Large intestine (tissue), 3 donors: ENCODE results near the gene GBP2. TPM values are rescaled to one million over a fixed set of nuclear protein-coding genes. Genes with fewer than 3 reads are reported as not detected.
"Not testable (repeated sequence)": the region's sequence is repeated elsewhere in the genome, so short reads cannot be mapped to it uniquely, and the experiment has no call there.

Experiments used
- DNase-seq, 2 donors: peaks; one replicate each; pipeline versions ENCODE4 v3.0.0 to v3.0.0-alpha.2; 2013
- H3K27ac ChIP-seq: one replicate; pipeline ENCODE4 v1.5.1; 2013; ENCODE audit warnings: low read length
- H3K27me3 ChIP-seq: 2 replicates; pipeline ENCODE4 v1.6.1; 2013; ENCODE audit warnings: low read length; ENCODE audit not compliant: control insufficient read depth, insufficient read depth
- H3K36me3 ChIP-seq: 2 replicates; pipeline ENCODE4 v1.6.1; 2013; ENCODE audit warnings: low read length; ENCODE audit not compliant: control insufficient read depth, insufficient read depth
- H3K4me1 ChIP-seq: one replicate; pipeline ENCODE4 v1.6.1; 2013; ENCODE audit warnings: low read length; ENCODE audit not compliant: control insufficient read depth, insufficient read depth
- H3K4me3 ChIP-seq: one replicate; pipeline ENCODE4 v1.5.1; 2013; ENCODE audit warnings: low read length
- H3K9me3 ChIP-seq: one replicate; pipeline ENCODE4 v1.6.1; 2013; ENCODE audit warnings: mild to moderate bottlenecking, low read depth, low read length, moderate library complexity; ENCODE audit not compliant: control insufficient read depth
- WGBS: methylation state at CpG from one replicate; pipeline ENCODE4 v1.1.5; 2013; ENCODE audit warnings: low lambda C conversion rate; ENCODE audit not compliant: insufficient coverage; 5-methylcytosine and 5-hydroxymethylcytosine counted together
- polyA plus RNA-seq: library from polyadenylated mRNA; unstranded; fragments of 120-200 nt; gene quantifications from one replicate; pipeline ENCODE4 v1.2.1, GENCODE V29; 2013

The GBP2 gene
- polyA plus RNA-seq, 1 donor = 56.9 TPM

DNA sequence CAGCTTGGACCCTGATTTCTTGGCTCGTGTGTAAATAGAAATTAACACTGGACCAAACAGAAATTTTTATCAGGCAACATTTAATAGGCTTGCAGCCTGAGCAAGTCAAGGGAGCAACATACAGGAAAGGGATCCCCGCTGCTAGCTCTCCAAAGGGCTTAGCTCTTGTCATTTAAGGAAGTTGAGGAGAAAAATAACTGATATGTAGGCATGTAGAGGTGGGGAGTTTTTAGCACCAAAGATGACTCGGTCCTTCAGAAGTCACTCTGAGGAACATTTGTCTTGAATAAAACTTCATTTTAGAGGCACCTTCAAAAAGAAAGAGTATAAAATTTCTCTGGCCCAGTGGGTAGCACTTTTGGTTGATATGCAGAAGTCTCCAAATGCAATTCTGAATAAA, 27.1 kb downstream of the GBP2 start:
- 100% methylated on average over 1 of the region's 3 CpGs for WGBS
- Histone ChIP-seq H3K27me3 (no peaks in the 10 kb centered on the region), H3K4me1 (no peaks in the 10 kb centered on the region), H3K27ac (no peak overlapping the region), H3K9me3 (no peaks in the 10 kb centered on the region), H3K36me3 (no peaks in the 10 kb centered on the region), H3K4me3 (no peak overlapping the region)
- no peak for DNase-seq

DNA sequence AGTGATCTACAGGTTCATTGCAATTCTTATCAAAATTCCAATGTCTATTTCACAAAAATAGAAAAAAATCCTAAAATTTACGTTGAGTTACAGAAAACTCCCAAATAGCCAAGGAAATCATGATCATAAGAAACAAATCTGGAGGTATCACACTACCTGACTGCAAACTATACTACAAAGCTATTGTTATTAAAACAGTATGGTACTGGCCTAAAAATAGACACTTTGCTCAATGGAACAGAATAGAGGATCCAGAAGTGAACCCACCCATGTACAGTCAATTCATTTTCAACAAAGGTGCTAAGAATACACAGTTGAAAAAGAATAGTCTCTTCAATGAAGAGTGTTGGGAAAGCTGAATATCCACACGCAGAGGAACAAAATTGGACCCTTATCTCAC, 30.2 kb downstream of the GBP2 start:
- no peaks in the 10 kb centered on the region for H3K36me3 ChIP-seq
- H3K4me1 ChIP-seq = no peaks in the 10 kb centered on the region
- no peaks in the 10 kb centered on the region for H3K27me3 ChIP-seq
- no peaks in the 10 kb centered on the region for H3K9me3 ChIP-seq
- DNase-seq = no peak
- H3K4me3 ChIP-seq = no peak overlapping the region
- H3K27ac ChIP-seq = no peak overlapping the region
- 80% methylated on average over 1 of the region's 2 CpGs for WGBS

DNA sequence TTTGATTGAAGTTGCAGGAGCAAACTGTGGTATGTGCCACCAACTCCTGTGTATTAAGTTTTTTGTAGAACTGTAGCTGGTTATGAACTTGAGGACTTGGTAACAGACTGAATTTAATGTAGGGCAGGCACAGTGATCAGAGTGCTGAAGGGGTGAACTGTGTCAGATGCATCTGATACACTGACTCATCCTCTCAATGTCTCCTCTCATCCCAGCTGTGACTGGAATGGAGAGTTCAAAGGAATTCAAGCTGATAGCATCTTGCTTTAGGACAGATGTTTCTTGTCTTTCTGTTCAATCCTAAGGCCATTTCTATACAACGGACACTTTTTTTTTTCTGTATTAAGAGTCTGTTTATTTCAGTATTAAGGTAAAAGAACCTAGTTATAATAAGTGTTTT, 36.0 kb downstream of the GBP2 start:
- Histone ChIP-seq H3K9me3 (no peaks in the 10 kb centered on the region), H3K36me3 (no peaks in the 10 kb centered on the region), H3K4me1 (no peaks in the 10 kb centered on the region), H3K27ac (no peak overlapping the region), H3K27me3 (no peaks in the 10 kb centered on the region), H3K4me3 (no peak overlapping the region)
- 100% methylated on average over 1 of the region's 1 CpG for WGBS
- no peak for DNase-seq

DNA sequence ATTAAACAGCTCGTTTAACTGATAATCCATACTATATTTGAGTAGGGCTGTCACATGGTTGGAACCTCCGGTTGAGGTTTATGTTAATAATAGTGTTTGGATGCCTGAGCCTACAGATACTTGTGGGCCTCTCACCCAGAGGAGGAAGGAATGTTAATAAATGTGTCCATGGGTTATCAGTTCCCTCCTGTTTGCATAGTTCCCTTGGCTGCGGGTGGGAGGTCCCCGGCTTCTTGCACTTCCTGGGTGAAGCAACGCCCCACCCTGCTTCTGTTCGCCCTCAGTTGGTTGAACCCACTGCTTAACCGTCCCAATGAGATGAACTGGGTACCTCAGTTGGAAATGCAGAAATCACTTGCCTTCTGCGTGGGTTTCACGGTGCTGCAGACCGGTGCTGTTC, 37.3 kb downstream of the GBP2 start:
- no CpG with 5 or more reads among the region's 10 CpGs for WGBS
- Histone ChIP-seq H3K9me3 (no peaks in the 10 kb centered on the region), H3K27ac (no peak overlapping the region), H3K36me3 (no peaks in the 10 kb centered on the region), H3K4me3 (no peak overlapping the region), H3K27me3 (no peaks in the 10 kb centered on the region), H3K4me1 (no peaks in the 10 kb centered on the region)
- DNase-seq = peak; percentile 16 to 51

DNA sequence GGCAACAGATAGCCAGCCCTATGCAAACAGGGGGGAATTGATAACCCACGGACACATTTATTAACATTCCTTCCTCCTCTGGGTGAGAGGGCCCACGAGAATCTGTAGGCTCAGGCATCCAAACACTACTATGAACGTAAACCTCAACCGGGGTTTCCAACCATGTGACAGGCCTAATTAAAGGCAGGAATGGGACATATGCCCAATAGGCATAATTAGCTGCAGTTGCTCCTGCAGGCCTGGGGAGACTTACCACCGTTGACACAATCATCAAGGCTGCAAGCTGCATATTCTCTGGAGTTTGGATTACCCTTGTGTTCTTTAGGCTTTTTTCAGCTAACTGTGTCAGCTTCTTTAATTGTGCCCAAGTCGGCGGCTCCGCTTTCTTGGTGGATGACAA, 38.7 kb downstream of the GBP2 start:
- WGBS = no CpG with 5 or more reads among the region's 8 CpGs
- H3K27me3 ChIP-seq = no peaks in the 10 kb centered on the region
- DNase-seq = no peak
- no peak overlapping the region for H3K4me3 ChIP-seq
- no peak overlapping the region for H3K27ac ChIP-seq
- H3K36me3 ChIP-seq = no peaks in the 10 kb centered on the region
- no peaks in the 10 kb centered on the region for H3K4me1 ChIP-seq
- no peaks in the 10 kb centered on the region for H3K9me3 ChIP-seq

DNA sequence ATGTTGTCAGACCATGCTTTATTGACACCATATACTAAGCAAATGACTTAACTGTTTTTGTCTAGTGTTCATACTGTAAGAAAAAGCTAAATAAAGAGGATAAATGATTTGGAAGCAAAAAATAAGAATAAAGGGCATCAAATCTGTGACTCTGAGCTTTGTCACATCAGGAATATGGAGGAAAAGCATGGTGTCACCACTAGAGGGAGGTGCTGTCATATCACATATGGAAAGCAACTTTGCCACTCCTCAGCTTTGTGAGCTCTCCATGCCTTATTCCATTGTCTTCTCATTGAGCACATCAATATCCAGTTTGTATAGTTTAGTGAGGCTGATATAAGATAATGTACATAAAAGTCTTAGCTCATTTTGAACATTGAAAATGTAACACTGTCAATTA, 40.1 kb downstream of the GBP2 start:
- no peaks in the 10 kb centered on the region for H3K9me3 ChIP-seq
- no peaks in the 10 kb centered on the region for H3K36me3 ChIP-seq
- no peaks in the 10 kb centered on the region for H3K4me1 ChIP-seq
- H3K27me3 ChIP-seq = no peaks in the 10 kb centered on the region
- H3K4me3 ChIP-seq = no peak overlapping the region
- peak in 1 of 2 donors; percentile 19 for DNase-seq
- H3K27ac ChIP-seq = no peak overlapping the region

DNA sequence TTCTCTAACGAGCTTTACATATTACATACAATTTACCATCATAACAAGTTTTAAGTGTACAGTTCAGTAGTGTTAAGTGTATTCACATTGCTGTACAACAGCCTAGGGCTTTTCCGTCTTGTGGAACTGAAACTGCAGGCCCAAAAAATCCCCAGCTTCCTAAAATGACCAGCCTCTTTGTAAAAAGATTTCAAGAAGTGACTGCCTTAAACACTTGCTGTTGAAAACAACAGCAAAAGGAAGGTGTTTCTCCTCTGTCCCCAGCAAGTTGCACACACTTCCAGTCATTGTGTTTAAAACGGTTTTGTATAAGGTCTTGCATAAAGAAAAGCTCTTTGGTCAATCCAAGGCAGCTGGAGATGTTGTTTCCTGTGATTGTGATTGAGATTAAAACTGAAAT, 44.9 kb downstream of the GBP2 start:
- Histone ChIP-seq H3K27ac (no peak overlapping the region), H3K9me3 (no peaks in the 10 kb centered on the region), H3K4me1 (no peaks in the 10 kb centered on the region), H3K4me3 (no peak overlapping the region), H3K36me3 (no peaks in the 10 kb centered on the region), H3K27me3 (no peaks in the 10 kb centered on the region)
- DNase-seq = no peak
- 100% methylated on average over 1 of the region's 3 CpGs for WGBS

DNA sequence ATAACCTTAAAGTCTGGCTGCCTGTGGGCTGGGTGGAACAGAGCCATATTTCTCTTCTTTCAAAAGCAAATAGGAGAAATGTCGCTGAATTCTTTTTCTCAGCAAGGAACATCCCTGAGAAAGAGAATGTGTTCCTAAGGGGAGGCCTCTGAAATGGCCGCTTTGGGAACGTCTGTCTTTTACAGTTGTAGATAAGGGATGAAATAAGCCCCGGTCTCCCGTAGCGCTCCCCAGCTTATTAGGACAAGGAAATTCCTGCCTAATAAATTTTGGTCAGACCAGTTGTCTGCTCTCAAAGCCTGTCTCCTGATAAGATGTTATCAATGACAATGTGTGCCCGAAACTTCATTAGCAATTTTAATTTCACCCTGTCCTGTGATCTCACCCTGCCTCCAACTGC, 45.8 kb downstream of the GBP2 start:
- H3K27me3 ChIP-seq, H3K36me3 ChIP-seq, H3K4me1 ChIP-seq, H3K27ac ChIP-seq, H3K9me3 ChIP-seq, H3K4me3 ChIP-seq, DNase-seq: not testable (repeated sequence)
- WGBS = 100% methylated on average over 1 of the region's 7 CpGs

DNA sequence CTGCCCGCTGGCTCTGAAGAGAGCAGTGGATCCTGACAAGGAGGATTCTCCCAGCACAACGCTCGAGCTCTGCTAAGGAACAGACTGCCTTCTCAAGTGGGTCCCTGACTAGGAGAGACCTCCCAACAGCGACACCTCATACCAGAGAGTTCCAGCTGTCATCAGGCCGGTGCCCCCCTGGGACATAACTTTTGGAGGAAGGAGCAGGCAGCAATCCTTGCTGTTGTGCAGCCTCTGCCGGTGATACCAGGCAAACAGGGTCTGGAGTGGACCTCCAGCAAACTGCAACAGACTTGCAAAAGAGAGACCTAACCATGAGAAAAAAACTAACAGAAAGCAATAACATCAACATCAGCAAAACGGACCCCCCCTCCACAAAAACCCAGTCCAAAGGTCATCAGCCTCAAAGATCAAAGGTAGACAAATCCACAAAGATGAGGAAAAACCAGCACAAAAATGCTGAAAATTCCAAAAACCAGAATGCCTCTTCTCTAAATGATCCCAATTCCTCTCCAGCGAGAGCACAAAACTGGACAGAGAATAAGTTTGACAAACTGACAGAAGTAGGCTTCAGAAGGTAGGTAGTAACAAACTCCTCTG, 53.3 kb downstream of the GBP2 start:
- H3K4me1 ChIP-seq, H3K4me3 ChIP-seq, H3K27me3 ChIP-seq, H3K36me3 ChIP-seq, H3K9me3 ChIP-seq, H3K27ac ChIP-seq, DNase-seq: not testable (repeated sequence)
- WGBS = 43% methylated on average over 2 of the region's 8 CpGs

DNA sequence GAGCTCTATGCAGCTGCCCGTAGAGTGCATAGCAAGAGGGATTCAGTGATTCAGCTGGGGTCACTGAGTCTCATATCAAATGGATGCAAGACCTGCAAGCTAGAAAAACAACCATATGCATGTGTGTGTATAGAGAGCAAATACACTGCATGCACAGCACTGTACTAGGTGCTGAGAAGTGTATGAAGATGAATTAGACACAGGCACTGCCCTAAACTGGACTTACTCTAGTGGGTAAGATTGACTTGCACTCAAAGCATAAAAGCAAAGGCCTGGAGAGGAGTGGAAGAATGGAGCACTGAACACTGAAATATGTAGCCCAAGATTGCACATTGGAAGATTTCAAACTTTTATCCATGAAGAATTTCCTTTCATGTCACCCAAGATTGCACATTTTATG, 55.4 kb downstream of the GBP2 start:
- Histone ChIP-seq H3K4me1 (peaks cover 2% of the 10 kb centered on the region), H3K4me3 (no peak overlapping the region), H3K36me3 (no peaks in the 10 kb centered on the region), H3K27ac (no peak overlapping the region), H3K27me3 (no peaks in the 10 kb centered on the region), H3K9me3 (no peaks in the 10 kb centered on the region)
- WGBS = no CpG with 5 or more reads among the region's 1 CpG
- no peak for DNase-seq

DNA sequence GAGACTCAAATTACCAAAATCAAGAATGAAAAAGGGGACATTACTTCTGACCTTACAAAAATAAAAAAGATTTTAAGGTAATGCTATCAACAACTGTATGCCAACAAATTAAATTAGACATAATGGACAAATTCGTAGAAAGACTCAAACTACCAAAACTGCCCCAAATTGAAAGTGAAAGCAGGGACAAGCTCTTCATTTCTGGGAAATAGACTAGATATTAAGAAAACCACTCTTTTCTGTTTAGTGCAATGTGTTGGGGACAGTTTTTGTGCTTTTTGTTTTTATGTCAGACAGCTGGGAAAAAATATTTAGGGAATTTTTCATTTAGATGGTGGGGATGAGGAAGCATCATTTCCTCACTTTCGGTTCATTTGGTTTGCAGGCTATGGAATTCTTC, 56.0 kb downstream of the GBP2 start:
- DNase-seq = no peak
- no peak overlapping the region for H3K27ac ChIP-seq
- H3K27me3 ChIP-seq = no peaks in the 10 kb centered on the region
- no peaks in the 10 kb centered on the region for H3K36me3 ChIP-seq
- peaks cover 4% of the 10 kb centered on the region for H3K4me1 ChIP-seq
- H3K4me3 ChIP-seq = no peak overlapping the region
- no peaks in the 10 kb centered on the region for H3K9me3 ChIP-seq
- WGBS = 93% methylated on average over 2 of the region's 2 CpGs
